NOMO-1 (cell line): ENCODE results near the gene TM9SF1.

Experiments used
- DNase-seq, 2 experiments: peaks; one replicate each; lab custom pipeline; 2025; ENCODE audit not compliant: unreplicated experiment in 2 of 2; lab: John Stamatoyannopoulos, UW

Gene TM9SF1

GRCh38 chr14:24195186-24196070, at the start of gene TM9SF1:
TM9SF1 (minus strand) TSS chr14:24195441; CDS start chr14:24195019, 422 bp downstream.
- peak; percentile 78 to 80 for DNase-seq

- peak; percentile 40 to 55 for DNase-seq
Measured at GRCh38 chr14:24243336-24243836, 48.1 kb upstream of the TM9SF1 start.

- DNase-seq = peak; percentile 96 to 97
Measured at GRCh38 chr14:24241829-24242443, 46.7 kb upstream of the TM9SF1 start.

GRCh38 chr14:24240110-24240918, 45.1 kb upstream of the TM9SF1 start:
- DNase-seq = no peak

- DNase-seq = no peak
Measured at GRCh38 chr14:24238527-24239037, 43.3 kb upstream of the TM9SF1 start.

- DNase-seq = no peak
Measured at GRCh38 chr14:24238123-24238522, 42.9 kb upstream of the TM9SF1 start.

GRCh38 chr14:24237463-24237955, 42.3 kb upstream of the TM9SF1 start:
- DNase-seq = no peak

- no peak for DNase-seq
Measured at GRCh38 chr14:24236689-24237462, 41.6 kb upstream of the TM9SF1 start.

GRCh38 chr14:24235804-24236688, 40.8 kb upstream of the TM9SF1 start:
- no peak for DNase-seq

- no peak for DNase-seq
Measured at GRCh38 chr14:24234095-24235005, 39.1 kb upstream of the TM9SF1 start.

GRCh38 chr14:24233538-24233866, 38.3 kb upstream of the TM9SF1 start:
- no peak for DNase-seq

- peak in 1 of 2 experiments; percentile 60 for DNase-seq
Measured at GRCh38 chr14:24232645-24233537, 37.6 kb upstream of the TM9SF1 start, which contains the start of gene GMPR2. GMPR2 (plus strand) TSS chr14:24232929; CDS start chr14:24233254, 325 bp downstream.

- peak; percentile 96 to 97 for DNase-seq
Measured at GRCh38 chr14:24232121-24232644, 36.9 kb upstream of the TM9SF1 start, which contains the start of gene NEDD8. NEDD8 (minus strand) TSS chr14:24232367; CDS start chr14:24232267, 100 bp downstream.

- DNase-seq = peak in 1 of 2 experiments; percentile 39
Measured at GRCh38 chr14:24231263-24232120, 36.3 kb upstream of the TM9SF1 start.

GRCh38 chr14:24228902-24229301, 33.7 kb upstream of the TM9SF1 start:
- DNase-seq = no peak
